ENCODE results near the gene CHST11.

Gene CHST11

GRCh38 chr12:104604070-104604994 lies 147.6 kb downstream of the CHST11 start (continued):
- TF ChIP-seq, protein P1, sequence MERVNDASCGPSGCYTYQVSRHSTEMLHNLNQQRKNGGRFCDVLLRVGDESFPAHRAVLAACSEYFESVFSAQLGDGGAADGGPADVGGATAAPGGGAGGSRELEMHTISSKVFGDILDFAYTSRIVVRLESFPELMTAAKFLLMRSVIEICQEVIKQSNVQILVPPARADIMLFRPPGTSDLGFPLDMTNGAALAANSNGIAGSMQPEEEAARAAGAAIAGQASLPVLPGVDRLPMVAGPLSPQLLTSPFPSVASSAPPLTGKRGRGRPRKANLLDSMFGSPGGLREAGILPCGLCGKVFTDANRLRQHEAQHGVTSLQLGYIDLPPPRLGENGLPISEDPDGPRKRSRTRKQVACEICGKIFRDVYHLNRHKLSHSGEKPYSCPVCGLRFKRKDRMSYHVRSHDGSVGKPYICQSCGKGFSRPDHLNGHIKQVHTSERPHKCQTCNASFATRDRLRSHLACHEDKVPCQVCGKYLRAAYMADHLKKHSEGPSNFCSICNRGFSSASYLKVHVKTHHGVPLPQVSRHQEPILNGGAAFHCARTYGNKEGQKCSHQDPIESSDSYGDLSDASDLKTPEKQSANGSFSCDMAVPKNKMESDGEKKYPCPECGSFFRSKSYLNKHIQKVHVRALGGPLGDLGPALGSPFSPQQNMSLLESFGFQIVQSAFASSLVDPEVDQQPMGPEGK (tag by site-specific recombination; IDR thresholded peaks at IDR 0.05): peak; percentile 84
- TF ChIP-seq ZNF133 (tag by site-specific recombination; IDR thresholded peaks at IDR 0.05): no peak
- TF ChIP-seq ZNF138 (tag by site-specific recombination; IDR thresholded peaks at IDR 0.05; ENCODE audit: borderline replicate concordance): no peak
- TF ChIP-seq REST (tag by site-specific recombination; IDR thresholded peaks at IDR 0.05): peak; percentile 85
- TF ChIP-seq ZNF366 (tag by site-specific recombination; conservative IDR thresholded peaks at IDR 0.05): 0 out of 2 replicates have a peak, but pooled peaks have one; percentile 15
- peak; percentile 73 for TF ChIP-seq ZBTB17 (tag by site-specific recombination; IDR thresholded peaks at IDR 0.05)
- peak; percentile 96 for TF ChIP-seq WT1 (tag by site-specific recombination; IDR thresholded peaks at IDR 0.05)
- TF ChIP-seq, protein P2, sequence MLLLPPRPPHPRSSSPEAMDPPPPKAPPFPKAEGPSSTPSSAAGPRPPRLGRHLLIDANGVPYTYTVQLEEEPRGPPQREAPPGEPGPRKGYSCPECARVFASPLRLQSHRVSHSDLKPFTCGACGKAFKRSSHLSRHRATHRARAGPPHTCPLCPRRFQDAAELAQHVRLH (tag by site-specific recombination; IDR thresholded peaks at IDR 0.05): peak; percentile 71; the same call in 1 of the 2 replicates
- TF ChIP-seq ZNF19 (tag by site-specific recombination; IDR thresholded peaks at IDR 0.05; ENCODE audit: low read depth): no peak
- no peak for TF ChIP-seq ZNF654 (tag by site-specific recombination; IDR thresholded peaks at IDR 0.05; ENCODE audit: low read depth)
- 0 out of 2 replicates have a peak, but pooled peaks have one; percentile 30 for TF ChIP-seq ZNF843 (tag by site-specific recombination; IDR thresholded peaks at IDR 0.05)
- TF ChIP-seq, protein P3, sequence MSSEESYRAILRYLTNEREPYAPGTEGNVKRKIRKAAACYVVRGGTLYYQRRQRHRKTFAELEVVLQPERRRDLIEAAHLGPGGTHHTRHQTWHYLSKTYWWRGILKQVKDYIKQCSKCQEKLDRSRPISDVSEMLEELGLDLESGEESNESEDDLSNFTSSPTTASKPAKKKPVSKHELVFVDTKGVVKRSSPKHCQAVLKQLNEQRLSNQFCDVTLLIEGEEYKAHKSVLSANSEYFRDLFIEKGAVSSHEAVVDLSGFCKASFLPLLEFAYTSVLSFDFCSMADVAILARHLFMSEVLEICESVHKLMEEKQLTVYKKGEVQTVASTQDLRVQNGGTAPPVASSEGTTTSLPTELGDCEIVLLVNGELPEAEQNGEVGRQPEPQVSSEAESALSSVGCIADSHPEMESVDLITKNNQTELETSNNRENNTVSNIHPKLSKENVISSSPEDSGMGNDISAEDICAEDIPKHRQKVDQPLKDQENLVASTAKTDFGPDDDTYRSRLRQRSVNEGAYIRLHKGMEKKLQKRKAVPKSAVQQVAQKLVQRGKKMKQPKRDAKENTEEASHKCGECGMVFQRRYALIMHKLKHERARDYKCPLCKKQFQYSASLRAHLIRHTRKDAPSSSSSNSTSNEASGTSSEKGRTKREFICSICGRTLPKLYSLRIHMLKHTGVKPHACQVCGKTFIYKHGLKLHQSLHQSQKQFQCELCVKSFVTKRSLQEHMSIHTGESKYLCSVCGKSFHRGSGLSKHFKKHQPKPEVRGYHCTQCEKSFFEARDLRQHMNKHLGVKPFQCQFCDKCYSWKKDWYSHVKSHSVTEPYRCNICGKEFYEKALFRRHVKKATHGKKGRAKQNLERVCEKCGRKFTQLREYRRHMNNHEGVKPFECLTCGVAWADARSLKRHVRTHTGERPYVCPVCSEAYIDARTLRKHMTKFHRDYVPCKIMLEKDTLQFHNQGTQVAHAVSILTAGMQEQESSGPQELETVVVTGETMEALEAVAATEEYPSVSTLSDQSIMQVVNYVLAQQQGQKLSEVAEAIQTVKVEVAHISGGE (tag by site-specific recombination; conservative IDR thresholded peaks at IDR 0.05; ENCODE audit: low read depth): no peak
- peak; percentile 26; the same call in 1 of the 2 replicates for TF ChIP-seq ZNF335 (tag by site-specific recombination; conservative IDR thresholded peaks at IDR 0.05)
- TF ChIP-seq, protein P4, sequence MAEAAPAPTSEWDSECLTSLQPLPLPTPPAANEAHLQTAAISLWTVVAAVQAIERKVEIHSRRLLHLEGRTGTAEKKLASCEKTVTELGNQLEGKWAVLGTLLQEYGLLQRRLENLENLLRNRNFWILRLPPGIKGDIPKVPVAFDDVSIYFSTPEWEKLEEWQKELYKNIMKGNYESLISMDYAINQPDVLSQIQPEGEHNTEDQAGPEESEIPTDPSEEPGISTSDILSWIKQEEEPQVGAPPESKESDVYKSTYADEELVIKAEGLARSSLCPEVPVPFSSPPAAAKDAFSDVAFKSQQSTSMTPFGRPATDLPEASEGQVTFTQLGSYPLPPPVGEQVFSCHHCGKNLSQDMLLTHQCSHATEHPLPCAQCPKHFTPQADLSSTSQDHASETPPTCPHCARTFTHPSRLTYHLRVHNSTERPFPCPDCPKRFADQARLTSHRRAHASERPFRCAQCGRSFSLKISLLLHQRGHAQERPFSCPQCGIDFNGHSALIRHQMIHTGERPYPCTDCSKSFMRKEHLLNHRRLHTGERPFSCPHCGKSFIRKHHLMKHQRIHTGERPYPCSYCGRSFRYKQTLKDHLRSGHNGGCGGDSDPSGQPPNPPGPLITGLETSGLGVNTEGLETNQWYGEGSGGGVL (tag by site-specific recombination; IDR thresholded peaks at IDR 0.05): peak; percentile 76
- no peak for TF ChIP-seq ZFP41 (tag by site-specific recombination; IDR thresholded peaks at IDR 0.05; ENCODE audit: borderline replicate concordance)
- peak; percentile 54; the same call in 1 of the 2 replicates for TF ChIP-seq ZBTB20 (tag by site-specific recombination; IDR thresholded peaks at IDR 0.05)
- peak; percentile 47; the same call in 1 of the 2 replicates for TF ChIP-seq ZNF394 (tag by site-specific recombination; IDR thresholded peaks at IDR 0.05; ENCODE audit: borderline replicate concordance)
- TF ChIP-seq ZNF488 (tag by site-specific recombination; IDR thresholded peaks at IDR 0.05): no peak
- TF ChIP-seq ZNF660 (tag by site-specific recombination; IDR thresholded peaks at IDR 0.05): peak; percentile 73; the same call in 1 of the 2 replicates
- TF ChIP-seq ZNF692 (tag by site-specific recombination; IDR thresholded peaks at IDR 0.05): peak; percentile 77
- peak; percentile 65 for TF ChIP-seq TRIM28 (IDR thresholded peaks at IDR 0.05; ENCODE audit: borderline replicate concordance, low read length)
- TF ChIP-seq ZNF416 (tag by site-specific recombination; IDR thresholded peaks at IDR 0.05): no peak
- peak; percentile 77 for TF ChIP-seq PRDM1 (tag by site-specific recombination; IDR thresholded peaks at IDR 0.05)
- TF ChIP-seq ZNF112 (tag by site-specific recombination; IDR thresholded peaks at IDR 0.05): no peak

Data from HEK293 (cell line).